BJ (cell line): ENCODE measurements around the gene SH3RF3. TPM values are rescaled to one million over a fixed set of nuclear protein-coding genes. Genes with fewer than 3 reads are reported as not detected.

Experiments
- CTCF ChIA-PET: fragments of 350-600 bp; formaldehyde crosslinking; extraction: SDS; loops from one replicate; lab custom pipeline; 2021; ENCODE audit warnings: antibody characterized with exemption, inconsistent platforms; lab: Yijun Ruan, JAX
- POLR2A ChIA-PET: fragments of 300-600 bp; sonication (Branson Sonifier 250); formaldehyde crosslinking; extraction: SDS; loops from one replicate; lab custom pipeline; 2021; ENCODE audit warnings: antibody characterized with exemption; lab: Charles Lee
- DNase-seq: peaks from one replicate; pipeline ENCODE4 v3.0.0-alpha.2; 2011; ENCODE audit warnings: low read depth
- H3K27me3 ChIP-seq: 2 replicates; pipeline ENCODE4 v1.6.0; 2011; ENCODE audit warnings: low read length; ENCODE audit not compliant: control insufficient read depth, insufficient read depth
- H3K36me3 ChIP-seq: 2 replicates; pipeline ENCODE4 v1.5.1; 2011; ENCODE audit warnings: low read length; ENCODE audit not compliant: control insufficient read depth, insufficient read depth
- H3K4me3 ChIP-seq: 2 replicates; pipeline ENCODE4 v1.5.1; 2011; ENCODE audit warnings: low read depth, mild to moderate bottlenecking, control low read depth, low read length
- polyA plus RNA-seq: library from polyadenylated mRNA; depleted of rRNA; stranded (reverse); fragments of >200 nt; gene quantifications from 2 replicates; pipeline ENCODE4 v1.2.3, GENCODE V29; 2011
- TF ChIP-seq, protein P1 (sequence below): IDR thresholded peaks from 2 replicates; pipeline ENCODE4 v1.5.1; 2011; ENCODE audit warnings: low read depth, mild to moderate bottlenecking, control low read depth, inconsistent platforms, low read length, moderate library complexity; ENCODE audit not compliant: insufficient read depth

The SH3RF3 gene
- polyA plus RNA-seq, 1 experiment: 3.6 TPM

DNA sequence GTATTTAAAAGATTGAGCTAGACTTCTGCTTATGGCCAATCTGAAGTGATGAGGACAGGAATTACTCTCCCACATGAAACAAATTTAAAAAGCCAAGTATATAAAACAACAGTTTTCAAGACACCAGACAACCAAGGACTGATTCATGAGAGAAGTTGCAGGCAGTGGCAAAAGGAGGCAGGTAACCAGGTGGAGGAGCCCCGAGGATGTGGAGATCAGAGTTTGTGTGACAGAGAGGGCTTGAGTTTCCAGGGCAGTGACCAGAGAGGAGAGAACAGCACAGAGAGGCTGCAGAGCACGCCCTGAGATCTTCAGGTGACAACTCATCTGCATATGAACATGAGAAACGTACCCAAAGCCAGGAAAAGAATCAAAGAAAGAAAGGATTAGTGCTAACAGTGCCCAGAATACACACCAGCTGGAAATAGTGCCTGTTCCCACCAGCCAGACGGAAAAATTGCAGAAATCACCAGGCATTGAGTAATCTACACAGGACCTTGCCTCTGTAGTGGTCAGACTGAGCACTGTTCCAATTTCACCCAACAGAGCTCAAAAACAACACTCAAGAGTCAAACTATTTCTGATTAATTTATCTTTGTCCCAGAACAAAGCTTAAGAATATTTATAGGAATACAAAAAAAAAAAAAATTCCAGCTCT lies 311.6 kb downstream of the SH3RF3 start:
- Histone ChIP-seq H3K36me3 (peaks cover 6% of the 10 kb centered on the region; the same call in 1 of the 2 replicates), H3K4me3 (no peak overlapping the region), H3K27me3 (no peaks in the 10 kb centered on the region)
- ChIA-PET POLR2A (no interaction called here), CTCF (no interaction called here)
- no peak for DNase-seq
- TF ChIP-seq, protein P1, sequence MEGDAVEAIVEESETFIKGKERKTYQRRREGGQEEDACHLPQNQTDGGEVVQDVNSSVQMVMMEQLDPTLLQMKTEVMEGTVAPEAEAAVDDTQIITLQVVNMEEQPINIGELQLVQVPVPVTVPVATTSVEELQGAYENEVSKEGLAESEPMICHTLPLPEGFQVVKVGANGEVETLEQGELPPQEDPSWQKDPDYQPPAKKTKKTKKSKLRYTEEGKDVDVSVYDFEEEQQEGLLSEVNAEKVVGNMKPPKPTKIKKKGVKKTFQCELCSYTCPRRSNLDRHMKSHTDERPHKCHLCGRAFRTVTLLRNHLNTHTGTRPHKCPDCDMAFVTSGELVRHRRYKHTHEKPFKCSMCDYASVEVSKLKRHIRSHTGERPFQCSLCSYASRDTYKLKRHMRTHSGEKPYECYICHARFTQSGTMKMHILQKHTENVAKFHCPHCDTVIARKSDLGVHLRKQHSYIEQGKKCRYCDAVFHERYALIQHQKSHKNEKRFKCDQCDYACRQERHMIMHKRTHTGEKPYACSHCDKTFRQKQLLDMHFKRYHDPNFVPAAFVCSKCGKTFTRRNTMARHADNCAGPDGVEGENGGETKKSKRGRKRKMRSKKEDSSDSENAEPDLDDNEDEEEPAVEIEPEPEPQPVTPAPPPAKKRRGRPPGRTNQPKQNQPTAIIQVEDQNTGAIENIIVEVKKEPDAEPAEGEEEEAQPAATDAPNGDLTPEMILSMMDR: no peak

DNA sequence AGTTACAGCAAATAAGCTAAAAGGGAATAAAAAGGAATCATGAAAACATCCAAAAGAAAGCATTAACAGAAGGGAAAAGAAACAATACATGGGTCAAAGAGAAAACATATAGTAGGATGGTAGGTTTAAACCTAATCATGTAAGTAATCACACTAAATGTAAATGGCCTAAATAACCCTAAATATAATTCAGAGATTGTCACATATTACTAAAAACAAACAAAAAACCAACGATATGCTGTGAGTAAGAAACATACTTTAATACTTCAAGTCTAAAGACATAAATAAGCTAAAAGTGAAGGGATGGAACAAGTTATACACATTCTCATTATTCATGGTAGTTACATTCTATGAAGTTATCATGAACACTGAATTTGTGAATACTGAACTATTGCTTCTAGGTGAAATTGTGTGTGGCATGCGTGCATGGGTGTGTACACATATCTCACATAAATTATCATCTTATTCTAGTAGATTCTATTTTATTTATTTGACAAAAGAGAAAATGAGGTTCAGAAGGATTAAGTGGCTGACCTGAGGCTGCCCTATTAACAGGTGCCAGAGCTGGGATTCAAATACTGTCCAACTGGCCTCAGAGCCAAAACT lies 313.8 kb downstream of the SH3RF3 start:
- Histone ChIP-seq H3K27me3 (no peaks in the 10 kb centered on the region), H3K36me3 (peaks cover 3% of the 10 kb centered on the region; the same call in 1 of the 2 replicates), H3K4me3 (no peak overlapping the region)
- DNase-seq: no peak
- CTCF ChIA-PET: no interaction called here
- POLR2A ChIA-PET: no interaction called here
- TF ChIP-seq, protein P1: no peak

DNA sequence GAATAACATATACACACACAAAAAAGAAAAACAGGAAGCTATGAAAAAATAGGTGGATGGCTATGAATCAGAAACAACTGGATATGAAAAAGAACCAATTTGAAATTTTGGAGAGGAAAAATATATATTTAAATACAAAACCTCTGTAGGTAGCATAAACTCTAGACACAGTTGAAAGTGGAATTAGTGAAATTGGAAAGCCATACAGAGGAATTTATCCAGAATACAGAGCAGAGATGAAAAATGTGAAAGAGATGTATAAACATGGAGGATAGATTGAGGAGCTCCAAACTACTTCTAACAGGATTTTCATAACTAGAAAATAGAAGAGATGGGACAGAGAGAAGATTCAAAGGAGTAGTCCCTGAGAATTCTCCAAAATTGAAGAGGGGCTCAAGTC lies 315.9 kb downstream of the SH3RF3 start:
- POLR2A ChIA-PET: no interaction called here
- TF ChIP-seq, protein P1: no peak
- DNase-seq: no peak
- Histone ChIP-seq H3K27me3 (no peaks in the 10 kb centered on the region), H3K4me3 (no peak overlapping the region), H3K36me3 (peaks cover 3% of the 10 kb centered on the region)
- CTCF ChIA-PET: no interaction called here

DNA sequence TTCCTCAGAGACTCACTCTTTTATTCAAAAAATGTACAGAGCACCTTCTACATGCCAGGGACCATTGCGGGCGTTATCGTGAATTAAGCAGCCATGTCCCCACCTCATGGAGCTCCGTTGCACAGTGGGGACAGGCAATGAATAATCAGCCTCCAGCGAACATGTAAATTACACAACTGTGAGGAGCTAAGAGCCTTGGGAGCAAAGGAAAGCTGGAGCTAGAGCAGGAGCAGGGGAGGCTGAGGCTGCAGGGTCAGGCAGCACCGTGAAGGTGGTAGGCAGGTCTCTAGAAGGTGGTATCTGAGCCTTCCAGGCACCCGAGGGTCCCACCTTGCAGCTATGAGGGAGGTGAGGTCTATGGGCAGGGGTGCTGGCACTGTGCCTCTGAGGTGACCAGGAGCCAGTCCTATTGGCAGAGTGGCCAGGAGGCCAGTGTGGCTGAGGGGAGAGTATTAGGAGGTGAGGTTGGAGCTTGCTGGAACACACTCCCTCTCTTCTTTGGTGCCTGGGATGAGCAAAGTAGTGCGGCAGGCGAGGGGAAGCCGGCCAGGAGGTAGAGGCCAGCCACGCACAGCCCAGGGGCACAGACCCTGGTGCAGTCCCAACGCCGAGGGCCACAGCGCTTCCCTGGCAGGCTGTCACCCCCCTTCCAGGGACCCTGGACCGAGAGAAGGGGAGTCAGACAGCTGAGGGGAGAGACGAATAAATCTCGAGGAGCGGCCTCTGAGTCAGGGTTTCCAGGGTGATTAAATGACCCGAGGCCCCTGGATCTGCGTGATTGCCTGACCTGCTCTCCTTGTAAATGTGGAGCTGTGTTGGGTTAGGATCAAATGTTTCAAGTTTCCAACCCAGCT lies 317.5 kb downstream of the SH3RF3 start:
- Histone ChIP-seq H3K27me3 (no peaks in the 10 kb centered on the region), H3K4me3 (no peak overlapping the region), H3K36me3 (peaks cover 4% of the 10 kb centered on the region)
- DNase-seq: no peak
- POLR2A ChIA-PET: no interaction called here
- TF ChIP-seq, protein P1: no peak
- CTCF ChIA-PET: interaction anchor here (0.6 to 4.0 kb wide), 5 partner anchors 9 to 521 kb away, joined by 3 to 11 read pairs (median 4); partner anchors contain the start of gene SH3RF3

DNA sequence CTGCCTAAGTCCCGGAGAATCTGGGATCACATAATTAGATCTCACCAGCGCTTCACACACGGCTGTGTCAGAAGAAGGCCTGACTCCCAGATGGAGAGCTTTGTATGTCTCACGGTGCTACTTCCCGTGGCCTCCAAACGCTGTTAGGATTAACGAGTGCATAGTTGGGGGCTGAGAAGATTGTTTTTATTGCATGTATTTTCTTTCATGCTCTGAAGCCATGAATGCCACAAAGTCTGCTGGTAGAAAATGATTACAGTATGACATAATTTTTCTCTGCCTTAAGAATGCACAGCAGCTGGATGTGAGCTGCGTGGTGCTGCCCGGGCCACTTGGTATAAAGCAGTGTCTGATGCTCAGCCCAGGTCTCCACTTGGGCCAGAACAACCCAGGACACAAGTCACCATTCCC lies 318.3 kb downstream of the SH3RF3 start:
- CTCF ChIA-PET: interaction anchor here (0.6 to 4.0 kb wide), 5 partner anchors 8 to 522 kb away, joined by 3 to 11 read pairs (median 4); partner anchors contain the start of gene SH3RF3
- POLR2A ChIA-PET: interaction anchor here (0.6 kb wide), 1 partner anchor 28 kb away, joined by 4 read pairs; no protein-coding TSS in a partner anchor
- no peak overlapping the region for H3K4me3 ChIP-seq
- TF ChIP-seq, protein P1: no peak
- DNase-seq: peak; percentile 97
- H3K36me3 ChIP-seq: peaks cover 7% of the 10 kb centered on the region
- H3K27me3 ChIP-seq: no peaks in the 10 kb centered on the region
